ENCODE data around the gene BRD9.
A peak's percentile ranks its signal among the peaks of the same experiment; 100 is the strongest.
"Not testable (repeated sequence)": the region's sequence is repeated elsewhere in the genome, so short reads cannot be mapped to it uniquely, and the experiment has no call there.

Gene BRD9
- total RNA-seq: 80.6 to 137 (median 90.6) reads per million in 9 experiments

DNA sequence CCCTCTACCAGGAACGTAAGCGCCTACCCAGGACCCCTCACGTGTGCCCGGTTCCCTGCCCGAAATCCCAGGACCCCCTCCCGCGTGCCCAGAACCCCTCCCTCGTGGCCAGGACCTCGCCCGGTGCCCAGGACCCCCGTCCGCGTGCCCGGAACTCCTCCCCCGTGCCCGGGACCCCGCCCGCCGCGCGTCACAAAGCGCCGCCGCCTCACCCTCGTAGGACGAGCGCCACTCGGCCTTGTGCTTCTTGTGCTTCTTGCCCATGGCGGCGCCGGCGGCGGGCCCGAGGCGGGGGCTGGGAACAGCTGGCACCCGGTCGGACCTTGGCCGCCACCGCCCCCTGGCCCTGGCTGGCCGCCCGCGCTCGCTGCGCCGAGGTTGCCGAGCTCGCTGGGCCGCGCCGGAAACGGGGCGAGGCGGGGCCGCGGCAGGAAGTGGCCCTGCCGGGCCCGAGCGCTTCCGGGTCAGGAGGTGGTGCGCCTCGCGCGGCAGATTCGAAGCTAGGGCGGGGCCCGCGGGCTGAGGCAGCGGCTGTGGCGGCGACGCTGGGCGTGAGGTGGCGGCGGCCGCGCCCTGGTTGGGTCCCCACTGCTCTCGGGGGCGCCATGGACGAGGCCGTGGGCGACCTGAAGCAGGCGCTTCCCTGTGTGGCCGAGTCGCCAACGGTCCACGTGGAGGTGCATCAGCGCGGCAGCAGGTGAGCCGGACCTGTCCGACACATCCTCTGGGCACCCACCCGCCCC lies at the start of gene BRD9, which contains the start of gene TRIP13:
BRD9 (minus strand) TSS at position 408 of the 743 bp plus-strand sequence; CDS start at position 264, 144 bp downstream.
TRIP13 (plus strand) TSS at position 491 of the 743 bp plus-strand sequence; CDS start at position 606, 115 bp downstream.
- Mint-ChIP-seq H3K27ac (peak within 1 kb of the TSS; percentile 90 to 93), H3K36me3 (ENCODE audit: insufficient read depth) (peaks cover 39% of the 10 kb centered on the region), H3K4me1 (ENCODE audit: low read depth in 2 of 2) (peaks cover 13 to 15% of the 10 kb centered on the region in 2 donors), H3K9me3 (no peaks in the 10 kb centered on the region), H3K27me3 (no peaks in the 10 kb centered on the region), H3K4me3 (peak within 1 kb of the TSS; percentile 89)
- DNase-seq (peak; percentile 77 to 83 (median 79)), ATAC-seq (replicated peaks) (peak; percentile 95)

DNA sequence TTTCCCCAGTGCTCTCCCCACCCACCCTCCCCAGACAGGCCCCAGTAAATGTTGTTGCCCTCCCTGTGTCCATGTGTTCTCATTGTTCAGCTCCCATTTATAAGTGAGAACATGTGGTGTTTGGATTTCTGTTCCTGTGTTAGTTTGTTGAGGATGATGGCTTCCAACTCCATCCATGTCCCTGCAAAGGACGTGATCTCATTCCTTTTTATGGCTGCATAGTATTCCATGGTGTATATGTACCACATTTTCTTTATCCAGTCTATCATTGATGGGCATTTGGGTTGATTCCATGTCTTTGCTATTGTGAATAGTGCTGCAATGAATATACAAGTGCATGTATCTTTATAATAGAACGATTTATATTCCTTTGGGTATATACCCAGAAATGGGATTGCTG lies 48.1 kb upstream of the BRD9 start:
- H3K36me3 Mint-ChIP-seq (ENCODE audit: insufficient read depth); DNase-seq; H3K27ac Mint-ChIP-seq; H3K4me3 Mint-ChIP-seq; H3K4me1 Mint-ChIP-seq (ENCODE audit: low read depth in 2 of 2); H3K9me3 Mint-ChIP-seq; ATAC-seq (replicated peaks): not testable (repeated sequence)
- H3K27me3 Mint-ChIP-seq: peaks cover 44 to 75% of the 10 kb centered on the region in 2 donors

DNA sequence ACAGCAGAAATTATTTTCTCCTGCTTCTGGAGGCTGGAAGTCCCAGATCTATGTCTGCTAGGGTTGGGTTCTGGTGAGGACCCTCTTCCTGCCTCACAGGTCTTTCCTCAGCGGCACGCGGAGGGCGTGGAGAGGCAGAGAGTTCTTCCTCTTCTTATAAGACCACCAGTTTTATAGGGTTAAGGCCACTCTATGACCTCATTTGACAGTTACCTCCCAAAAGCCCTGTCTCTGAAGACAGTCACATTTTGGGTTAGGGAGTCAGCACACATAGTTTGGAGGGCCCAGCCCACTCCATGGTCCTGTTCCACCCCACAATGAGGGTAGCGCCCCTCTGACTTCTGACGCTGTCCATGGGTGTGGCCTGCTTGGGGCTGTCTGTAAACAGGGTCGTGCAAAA lies 46.8 kb upstream of the BRD9 start:
- no peak overlapping the region for H3K27ac Mint-ChIP-seq
- H3K4me3 Mint-ChIP-seq: no peak overlapping the region
- peaks cover 34 to 62% of the 10 kb centered on the region in 2 donors for H3K27me3 Mint-ChIP-seq
- no peaks in the 10 kb centered on the region for H3K9me3 Mint-ChIP-seq
- no peaks in the 10 kb centered on the region for H3K4me1 Mint-ChIP-seq (ENCODE audit: low read depth in 2 of 2)
- no peak for ATAC-seq (replicated peaks)
- DNase-seq: no peak
- no peaks in the 10 kb centered on the region for H3K36me3 Mint-ChIP-seq (ENCODE audit: insufficient read depth)

DNA sequence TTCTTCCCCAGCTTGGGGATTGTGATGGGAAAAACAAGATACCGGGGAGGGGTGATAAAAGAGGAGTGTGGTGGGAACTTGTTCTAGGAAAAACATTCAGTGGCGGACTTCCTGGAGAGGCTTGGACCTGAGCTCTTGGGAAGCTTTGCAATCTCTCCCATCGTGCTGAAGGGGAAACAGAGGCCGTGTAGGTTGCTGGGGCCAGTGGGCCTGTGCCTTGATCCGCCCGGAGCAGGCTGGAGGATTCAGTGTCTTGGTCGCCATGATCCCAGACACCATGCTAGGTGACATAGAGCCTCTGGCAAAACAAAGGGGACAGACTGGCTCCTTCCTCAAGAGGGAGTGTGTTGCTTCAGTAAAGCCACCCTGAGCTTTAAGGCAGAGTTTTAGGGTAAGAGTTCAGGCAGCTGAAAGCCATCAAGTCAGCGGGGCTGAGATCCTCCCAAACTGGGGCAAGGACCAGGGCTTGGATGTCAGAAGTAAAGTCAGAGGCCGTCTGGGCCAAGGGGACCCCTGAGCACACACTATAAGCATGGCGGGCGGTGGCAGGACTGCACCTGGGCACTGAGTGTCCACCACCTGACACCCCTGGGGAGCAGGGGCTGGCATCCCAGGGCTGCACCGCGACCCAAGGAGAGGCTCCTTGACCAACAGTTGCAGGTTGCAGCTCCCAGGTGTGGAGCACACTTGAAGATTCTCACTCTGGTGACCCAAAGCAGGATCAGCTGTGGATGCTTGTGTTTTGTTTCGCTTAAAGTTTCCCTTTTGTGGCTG lies 44.7 kb upstream of the BRD9 start:
- Mint-ChIP-seq H3K27me3 (peaks cover 17 to 43% of the 10 kb centered on the region in 2 donors), H3K27ac (no peak overlapping the region), H3K36me3 (ENCODE audit: insufficient read depth) (no peaks in the 10 kb centered on the region), H3K9me3 (no peaks in the 10 kb centered on the region), H3K4me3 (no peak overlapping the region), H3K4me1 (ENCODE audit: low read depth in 2 of 2) (no peaks in the 10 kb centered on the region)
- DNase-seq: no peak
- ATAC-seq (replicated peaks): no peak

DNA sequence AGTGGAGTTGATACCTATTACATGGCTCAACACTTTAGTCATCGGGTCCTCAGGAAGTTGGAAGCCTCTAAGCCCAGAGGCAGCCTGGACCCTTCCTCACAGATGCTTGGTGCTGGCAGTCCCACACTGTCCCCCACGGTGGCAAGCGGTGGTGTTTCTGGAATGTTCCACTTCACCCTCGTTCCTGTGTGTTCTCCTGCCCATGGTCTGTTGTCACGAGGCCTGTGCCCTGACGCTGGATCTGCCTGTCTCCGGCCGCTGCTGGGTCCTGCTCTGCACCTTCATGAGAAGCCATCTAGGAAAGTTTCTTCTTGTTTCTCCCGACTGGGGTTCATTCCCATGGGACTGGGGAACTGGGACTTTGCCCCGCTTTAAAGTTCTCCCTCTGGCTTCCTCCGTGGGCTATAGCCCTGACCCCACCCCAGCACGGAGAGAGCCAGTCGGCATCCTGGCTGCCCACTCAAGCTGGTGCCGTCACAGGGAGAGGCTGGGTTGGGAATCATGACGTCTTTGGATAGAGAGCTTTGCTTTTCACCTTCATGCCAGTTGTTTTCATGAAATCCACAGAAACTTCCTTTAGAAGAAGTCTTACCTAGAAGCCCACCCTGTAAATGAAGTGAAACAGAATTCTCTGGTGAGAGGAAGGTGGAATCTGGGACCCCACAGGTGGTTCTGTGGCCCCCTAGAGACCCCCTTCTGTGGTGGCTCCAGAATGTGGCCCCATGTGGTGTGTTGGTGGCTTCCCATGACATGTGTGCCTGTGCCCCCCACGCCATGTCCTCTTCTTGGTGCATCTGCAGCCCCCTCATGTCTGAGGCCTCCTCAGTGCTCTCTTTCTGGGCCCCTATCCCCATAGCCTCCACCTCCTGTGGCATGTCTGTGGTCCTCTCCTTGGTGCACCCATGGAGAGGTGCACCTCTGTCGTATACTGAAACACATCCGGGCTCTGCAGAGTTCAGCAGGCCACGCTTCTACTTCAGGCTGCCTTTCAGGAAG lies 43.8 kb upstream of the BRD9 start:
- ATAC-seq (replicated peaks): no peak
- H3K27me3 Mint-ChIP-seq: peaks cover 15 to 37% of the 10 kb centered on the region in 2 donors

DNA sequence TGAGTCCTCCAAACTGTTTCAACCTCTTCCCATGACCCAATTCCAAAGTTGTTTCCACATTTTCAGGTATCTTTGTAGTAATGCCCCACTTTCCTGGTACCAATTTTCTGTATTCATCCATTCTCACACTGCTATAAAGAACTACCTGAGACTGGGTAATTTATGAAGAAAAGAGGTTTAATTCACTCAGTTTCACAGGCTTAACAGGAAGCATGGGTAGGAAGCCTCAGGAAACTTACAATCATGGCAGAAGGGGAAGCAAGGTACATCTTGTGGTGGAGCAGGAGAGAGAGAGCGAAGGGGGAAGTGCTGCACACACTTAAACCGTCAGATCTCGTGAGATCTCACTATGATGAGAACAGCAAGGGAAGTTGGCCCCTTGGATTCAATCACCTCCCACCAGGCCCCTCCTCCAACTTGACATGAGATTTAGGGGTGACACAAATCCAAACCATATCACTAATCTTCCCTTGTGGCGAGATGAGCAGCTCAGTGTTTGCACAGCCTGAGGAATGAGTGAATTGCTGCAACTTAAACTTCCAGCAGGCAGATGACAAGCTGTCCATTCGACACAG lies 43.0 kb upstream of the BRD9 start:
- H3K27me3 Mint-ChIP-seq: peaks cover 7 to 34% of the 10 kb centered on the region in 2 donors
- ATAC-seq (replicated peaks) (no peak), DNase-seq (no peak)
- no peaks in the 10 kb centered on the region for H3K36me3 Mint-ChIP-seq (ENCODE audit: insufficient read depth)
- H3K27ac Mint-ChIP-seq: no peak overlapping the region
- no peak overlapping the region for H3K4me3 Mint-ChIP-seq
- no peaks in the 10 kb centered on the region for H3K9me3 Mint-ChIP-seq
- H3K4me1 Mint-ChIP-seq (ENCODE audit: low read depth in 2 of 2): no peaks in the 10 kb centered on the region

More for the DNA sequence above, 43.8 kb upstream of the BRD9 start:
- Mint-ChIP-seq H3K9me3 (no peaks in the 10 kb centered on the region), H3K4me3 (no peak overlapping the region), H3K36me3 (ENCODE audit: insufficient read depth) (no peaks in the 10 kb centered on the region), H3K27ac (no peak overlapping the region), H3K4me1 (ENCODE audit: low read depth in 2 of 2) (no peaks in the 10 kb centered on the region)
- no peak for DNase-seq

DNA sequence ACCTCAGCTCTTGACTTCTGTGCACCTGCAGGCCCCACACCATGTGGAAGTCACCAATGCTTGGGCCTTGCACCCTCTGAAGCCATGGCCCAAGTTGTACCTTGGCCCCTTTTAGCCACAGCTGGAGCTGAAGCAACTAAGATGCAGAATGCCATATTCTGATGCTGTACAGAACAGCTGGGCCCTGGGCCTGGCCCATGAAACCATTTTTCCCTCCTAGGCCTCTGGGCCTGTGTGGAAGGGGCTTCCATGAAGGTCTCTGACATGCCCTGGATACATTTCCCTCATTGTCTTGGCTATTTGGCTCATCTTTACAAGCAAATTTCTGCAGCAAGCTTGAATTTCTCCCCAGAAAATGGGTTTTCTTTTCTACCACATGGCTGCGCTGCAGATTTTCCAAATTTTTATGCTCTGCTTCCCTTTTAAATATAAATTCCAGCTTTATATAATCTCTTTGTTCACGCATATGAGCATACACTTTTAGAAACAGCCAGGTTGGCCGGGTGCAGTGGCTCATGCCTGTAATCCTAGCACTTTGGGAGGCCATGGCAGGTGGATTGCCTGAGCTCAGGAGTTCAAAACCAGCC lies 41.9 kb upstream of the BRD9 start:
- H3K27ac Mint-ChIP-seq; H3K36me3 Mint-ChIP-seq (ENCODE audit: insufficient read depth); H3K4me3 Mint-ChIP-seq; H3K9me3 Mint-ChIP-seq; H3K4me1 Mint-ChIP-seq (ENCODE audit: low read depth in 2 of 2); DNase-seq; ATAC-seq (replicated peaks): not testable (repeated sequence)
- H3K27me3 Mint-ChIP-seq: peaks cover 4 to 35% of the 10 kb centered on the region in 2 donors

DNA sequence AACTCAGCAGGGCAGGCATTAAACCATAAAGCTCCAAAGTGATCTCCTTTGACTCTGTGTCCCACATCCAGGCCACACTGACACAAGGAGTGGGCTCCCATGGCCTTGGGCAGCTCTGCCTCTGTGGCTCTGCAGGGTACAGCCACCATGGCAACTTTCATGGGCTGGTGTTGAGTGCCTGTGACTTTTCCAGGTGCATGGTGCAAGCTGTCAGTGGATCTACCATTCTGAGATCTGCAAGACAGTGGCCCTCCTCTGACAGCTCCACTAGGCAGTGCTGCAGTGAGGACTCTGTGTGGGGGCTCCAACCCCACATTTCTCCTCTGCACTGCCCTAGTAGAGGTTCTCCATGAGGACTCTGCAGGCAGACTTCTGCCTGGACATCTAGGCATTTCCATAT lies 41.4 kb upstream of the BRD9 start:
- H3K36me3 Mint-ChIP-seq (ENCODE audit: insufficient read depth); H3K4me3 Mint-ChIP-seq; H3K4me1 Mint-ChIP-seq (ENCODE audit: low read depth in 2 of 2); H3K9me3 Mint-ChIP-seq; H3K27ac Mint-ChIP-seq; ATAC-seq (replicated peaks); DNase-seq: not testable (repeated sequence)
- peaks cover 3 to 39% of the 10 kb centered on the region in 2 donors for H3K27me3 Mint-ChIP-seq

DNA sequence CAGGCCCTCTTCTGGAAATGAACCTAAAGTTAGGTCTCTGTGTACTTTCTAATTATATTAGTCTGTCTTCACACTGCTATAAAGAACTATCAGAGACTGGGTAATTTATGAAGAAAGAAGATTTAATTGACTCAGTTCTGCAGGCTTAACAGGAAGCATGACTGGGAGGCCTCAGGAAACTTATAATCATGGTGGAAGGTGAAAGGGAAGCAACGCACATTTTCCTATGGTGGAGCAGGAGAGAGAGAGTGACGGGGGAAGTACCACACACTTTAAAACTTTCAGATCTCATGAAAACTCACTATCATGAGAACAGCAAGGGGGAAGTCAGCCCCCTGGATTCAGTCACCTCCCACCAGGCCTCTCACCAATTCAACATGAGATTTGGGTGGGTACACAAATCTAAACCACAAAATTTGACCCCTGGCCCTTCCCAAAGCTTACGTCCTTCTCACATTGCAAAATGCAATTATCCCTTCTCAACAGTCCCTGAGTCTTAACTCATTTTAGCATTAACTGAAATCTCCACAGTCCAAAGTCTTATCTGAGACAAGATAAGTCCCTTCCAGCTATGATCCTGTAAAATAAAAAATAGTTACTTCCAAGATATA lies 40.8 kb upstream of the BRD9 start:
- Mint-ChIP-seq H3K27me3 (peaks cover 9 to 40% of the 10 kb centered on the region in 2 donors), H3K9me3 (no peaks in the 10 kb centered on the region), H3K4me1 (ENCODE audit: low read depth in 2 of 2) (no peaks in the 10 kb centered on the region), H3K4me3 (no peak overlapping the region), H3K27ac (no peak overlapping the region), H3K36me3 (ENCODE audit: insufficient read depth) (no peaks in the 10 kb centered on the region)
- ATAC-seq (replicated peaks): no peak
- DNase-seq: no peak

DNA sequence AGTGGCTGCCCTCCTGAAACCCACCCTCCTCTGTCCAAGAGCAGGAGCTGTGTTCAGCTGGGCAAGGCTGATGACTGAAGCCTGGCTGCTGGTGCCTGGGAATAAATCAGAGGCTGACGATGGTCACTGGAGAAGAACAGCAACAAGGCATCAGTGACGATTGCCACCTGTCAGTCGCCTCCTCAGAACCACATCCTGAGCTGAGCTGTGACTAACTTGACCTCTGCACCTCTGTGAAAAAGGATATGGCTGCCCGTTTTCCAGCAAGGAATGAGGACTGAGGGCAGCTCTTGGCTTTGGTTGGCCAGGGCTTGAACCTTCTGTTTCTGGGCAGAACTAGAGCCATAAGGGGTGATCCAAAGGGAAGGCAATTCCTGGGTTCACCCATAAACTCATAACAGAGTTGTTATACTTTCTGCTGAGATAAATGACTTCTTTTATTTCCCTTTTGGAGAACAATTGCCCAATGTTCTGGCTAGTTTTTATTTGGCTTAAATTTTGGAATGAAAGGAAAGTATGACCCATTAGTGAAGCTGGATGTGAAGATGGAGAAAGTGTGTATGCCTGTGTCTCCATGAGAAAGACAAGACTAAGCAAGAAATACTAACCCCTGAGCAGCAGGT lies 40.1 kb upstream of the BRD9 start:
- no peak for DNase-seq
- H3K36me3 Mint-ChIP-seq (ENCODE audit: insufficient read depth): no peaks in the 10 kb centered on the region
- no peaks in the 10 kb centered on the region for H3K4me1 Mint-ChIP-seq (ENCODE audit: low read depth in 2 of 2)
- no peak overlapping the region for H3K27ac Mint-ChIP-seq
- H3K27me3 Mint-ChIP-seq: peaks cover 15 to 43% of the 10 kb centered on the region in 2 donors
- no peak overlapping the region for H3K4me3 Mint-ChIP-seq
- no peaks in the 10 kb centered on the region for H3K9me3 Mint-ChIP-seq
- no peak for ATAC-seq (replicated peaks)

DNA sequence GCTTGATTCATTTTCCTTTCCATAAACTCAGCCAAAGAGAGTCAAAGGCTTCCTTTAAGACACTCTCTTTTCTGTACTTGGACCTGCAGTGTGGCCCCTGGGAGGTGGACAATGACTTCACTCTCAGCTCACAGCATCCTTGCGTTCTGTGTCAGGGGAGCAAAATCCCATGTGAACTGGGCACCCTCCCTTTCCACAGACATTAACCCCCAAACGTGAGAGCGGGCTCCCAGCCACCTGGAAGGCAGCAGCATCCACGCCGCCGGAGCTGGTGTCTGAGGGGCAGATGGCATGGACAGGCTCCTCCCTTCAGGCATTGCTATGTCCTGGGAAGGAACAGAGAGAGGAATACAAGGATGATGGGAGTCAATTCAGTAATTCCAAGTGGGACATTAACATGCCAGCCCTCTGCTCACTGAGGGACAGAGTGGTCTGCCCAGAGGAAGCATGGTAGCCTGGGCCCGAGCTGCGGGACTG lies 39.6 kb upstream of the BRD9 start:
- Mint-ChIP-seq H3K27me3 (peaks cover 20 to 43% of the 10 kb centered on the region in 2 donors), H3K9me3 (no peaks in the 10 kb centered on the region), H3K36me3 (ENCODE audit: insufficient read depth) (no peaks in the 10 kb centered on the region), H3K4me1 (ENCODE audit: low read depth in 2 of 2) (peaks cover 0 to 1% of the 10 kb centered on the region in 2 donors), H3K4me3 (no peak overlapping the region), H3K27ac (no peak overlapping the region)
- ATAC-seq (replicated peaks) (no peak), DNase-seq (no peak)

Measured in effector memory CD8-positive, alpha-beta T cell (primary cell).